ENCODE data around the gene TRIM15. TPM values are rescaled to one million over a fixed set of nuclear protein-coding genes. Genes with fewer than 3 reads are reported as not detected.

Gene TRIM15
- total and polyA plus RNA-seq, 2 donors from 2014 or later = 2.2 to 7.1 TPM

DNA sequence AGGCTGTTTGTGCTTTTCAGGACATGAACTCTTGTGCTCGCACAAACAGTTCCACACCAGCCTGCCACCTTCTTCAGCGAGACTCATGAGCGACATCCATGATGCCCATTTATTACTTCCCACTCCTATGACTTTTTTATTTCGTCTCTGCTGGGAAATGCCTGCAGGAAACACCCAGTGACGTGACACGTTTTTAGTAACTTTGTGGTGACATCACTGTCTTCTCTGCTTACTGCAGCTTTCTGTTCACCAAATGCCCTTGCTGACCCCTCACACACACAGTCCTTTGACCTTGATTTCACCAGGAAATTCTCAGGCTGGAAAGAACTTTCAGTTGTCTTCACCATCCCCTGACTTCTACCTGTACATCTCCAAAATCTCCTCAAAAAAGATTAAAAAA, 18.5 kb upstream of the TRIM15 start:
- DNase-seq (no peak), FAIRE-seq (no peak)
- H3K27ac ChIP-seq (ENCODE audit: low read depth in 2 of 2, low read length in 2 of 2) = no peak overlapping the region
- no peaks in the 10 kb centered on the region for H3K9me3 ChIP-seq (ENCODE audit: control insufficient read depth in 2 of 3, insufficient read depth in 1 of 3, low read length in 3 of 3)
- no peaks in the 10 kb centered on the region for H3K36me3 ChIP-seq (ENCODE audit: control insufficient read depth in 2 of 3, insufficient read depth in 3 of 3, low read length in 3 of 3)
- H3K27me3 ChIP-seq (ENCODE audit: control insufficient read depth, insufficient read depth, low read length) = no peaks in the 10 kb centered on the region
- no peaks in the 10 kb centered on the region for H3K4me1 ChIP-seq (ENCODE audit: control insufficient read depth in 2 of 3, insufficient read depth in 2 of 3, low read depth in 1 of 3, low read length in 3 of 3)
- intact Hi-C loops (cut with DNase I) = no loop called here
- no peak overlapping the region for H3K9ac ChIP-seq (ENCODE audit: low read length in 3 of 3)
- TF ChIP-seq, protein P1, sequence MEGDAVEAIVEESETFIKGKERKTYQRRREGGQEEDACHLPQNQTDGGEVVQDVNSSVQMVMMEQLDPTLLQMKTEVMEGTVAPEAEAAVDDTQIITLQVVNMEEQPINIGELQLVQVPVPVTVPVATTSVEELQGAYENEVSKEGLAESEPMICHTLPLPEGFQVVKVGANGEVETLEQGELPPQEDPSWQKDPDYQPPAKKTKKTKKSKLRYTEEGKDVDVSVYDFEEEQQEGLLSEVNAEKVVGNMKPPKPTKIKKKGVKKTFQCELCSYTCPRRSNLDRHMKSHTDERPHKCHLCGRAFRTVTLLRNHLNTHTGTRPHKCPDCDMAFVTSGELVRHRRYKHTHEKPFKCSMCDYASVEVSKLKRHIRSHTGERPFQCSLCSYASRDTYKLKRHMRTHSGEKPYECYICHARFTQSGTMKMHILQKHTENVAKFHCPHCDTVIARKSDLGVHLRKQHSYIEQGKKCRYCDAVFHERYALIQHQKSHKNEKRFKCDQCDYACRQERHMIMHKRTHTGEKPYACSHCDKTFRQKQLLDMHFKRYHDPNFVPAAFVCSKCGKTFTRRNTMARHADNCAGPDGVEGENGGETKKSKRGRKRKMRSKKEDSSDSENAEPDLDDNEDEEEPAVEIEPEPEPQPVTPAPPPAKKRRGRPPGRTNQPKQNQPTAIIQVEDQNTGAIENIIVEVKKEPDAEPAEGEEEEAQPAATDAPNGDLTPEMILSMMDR (IDR thresholded peaks at IDR 0.05; ENCODE audit: borderline replicate concordance, extremely low read depth, insufficient read depth) = no peak
- no peak overlapping the region for H3K4me3 ChIP-seq (ENCODE audit: low read length in 3 of 3)

- no peaks in the 10 kb centered on the region for H3K27me3 ChIP-seq (ENCODE audit: control insufficient read depth, insufficient read depth, low read length)
- intact Hi-C loops (cut with DNase I) = no loop called here
- H3K27ac ChIP-seq (ENCODE audit: low read depth in 2 of 2, low read length in 2 of 2) = no peak overlapping the region
- FAIRE-seq (no peak), DNase-seq (no peak)
- no peaks in the 10 kb centered on the region for H3K36me3 ChIP-seq (ENCODE audit: control insufficient read depth in 2 of 3, insufficient read depth in 3 of 3, low read length in 3 of 3)
- no peak overlapping the region for H3K4me3 ChIP-seq (ENCODE audit: low read length in 3 of 3)
- H3K9me3 ChIP-seq (ENCODE audit: control insufficient read depth in 2 of 3, insufficient read depth in 1 of 3, low read length in 3 of 3) = no peaks in the 10 kb centered on the region
- no peaks in the 10 kb centered on the region for H3K4me1 ChIP-seq (ENCODE audit: control insufficient read depth in 2 of 3, insufficient read depth in 2 of 3, low read depth in 1 of 3, low read length in 3 of 3)
- TF ChIP-seq, protein P1 (IDR thresholded peaks at IDR 0.05; ENCODE audit: borderline replicate concordance, extremely low read depth, insufficient read depth) = no peak
- no peak overlapping the region for H3K9ac ChIP-seq (ENCODE audit: low read length in 3 of 3)
These were observed 17.5 kb upstream of the TRIM15 start for GRCh38 chr6:30145818-30146217.

GRCh38 chr6:30147096-30147495, 16.2 kb upstream of the TRIM15 start:
- FAIRE-seq (no peak), DNase-seq (no peak)
- Histone ChIP-seq H3K9me3 (ENCODE audit: control insufficient read depth in 2 of 3, insufficient read depth in 1 of 3, low read length in 3 of 3) (no peaks in the 10 kb centered on the region), H3K4me1 (ENCODE audit: control insufficient read depth in 2 of 3, insufficient read depth in 2 of 3, low read depth in 1 of 3, low read length in 3 of 3) (no peaks in the 10 kb centered on the region), H3K36me3 (ENCODE audit: control insufficient read depth in 2 of 3, insufficient read depth in 3 of 3, low read length in 3 of 3) (no peaks in the 10 kb centered on the region), H3K4me3 (ENCODE audit: low read length in 3 of 3) (no peak overlapping the region), H3K27ac (ENCODE audit: low read depth in 2 of 2, low read length in 2 of 2) (no peak overlapping the region), H3K9ac (ENCODE audit: low read length in 3 of 3) (no peak overlapping the region), H3K27me3 (ENCODE audit: control insufficient read depth, insufficient read depth, low read length) (no peaks in the 10 kb centered on the region)
- intact Hi-C loops (cut with DNase I) = no loop called here
- TF ChIP-seq, protein P1 (IDR thresholded peaks at IDR 0.05; ENCODE audit: borderline replicate concordance, extremely low read depth, insufficient read depth) = no peak

GRCh38 chr6:30149234-30149633, 14.1 kb upstream of the TRIM15 start:
- Histone ChIP-seq H3K4me1 (ENCODE audit: control insufficient read depth in 2 of 3, insufficient read depth in 2 of 3, low read depth in 1 of 3, low read length in 3 of 3) (peaks cover 0 to 7% (median 0%) of the 10 kb centered on the region in 3 donors), H3K9me3 (ENCODE audit: control insufficient read depth in 2 of 3, insufficient read depth in 1 of 3, low read length in 3 of 3) (no peaks in the 10 kb centered on the region), H3K4me3 (ENCODE audit: low read length in 3 of 3) (no peak overlapping the region), H3K9ac (ENCODE audit: low read length in 3 of 3) (no peak overlapping the region), H3K36me3 (ENCODE audit: control insufficient read depth in 2 of 3, insufficient read depth in 3 of 3, low read length in 3 of 3) (no peaks in the 10 kb centered on the region), H3K27me3 (ENCODE audit: control insufficient read depth, insufficient read depth, low read length) (no peaks in the 10 kb centered on the region), H3K27ac (ENCODE audit: low read depth in 2 of 2, low read length in 2 of 2) (no peak overlapping the region)
- intact Hi-C loops (cut with DNase I) = no loop called here
- TF ChIP-seq, protein P1 (IDR thresholded peaks at IDR 0.05; ENCODE audit: borderline replicate concordance, extremely low read depth, insufficient read depth) = no peak
- no peak for DNase-seq
- no peak for FAIRE-seq

Data from kidney (tissue), 14 donors.